Neural cell (in vitro differentiated cells): ENCODE measurements around the gene ACAP1. TPM values are rescaled to one million over a fixed set of nuclear protein-coding genes. Genes with fewer than 3 reads are reported as not detected.

Experiments
- H2AFZ ChIP-seq: fragments of 200-600, 300-800 bp; sonication (generic), shearing (Covaris generic); 2 replicates; pipeline ENCODE4 v1.6.0; 2014; ENCODE audit warnings: low read depth, mild to moderate bottlenecking, antibody characterized with exemption, low read length, moderate library complexity
- H3F3A ChIP-seq: fragments of 200-600 bp; shearing (Covaris generic); 2 replicates; pipeline ENCODE4 v1.6.1; 2016; ENCODE audit warnings: mild to moderate bottlenecking, moderate library complexity, mixed read lengths, antibody characterized with exemption, low read length; ENCODE audit not compliant: insufficient read depth, poor library complexity, severe bottlenecking
- H3K27ac ChIP-seq: fragments of 200-600, 300-800 bp; sonication (generic), shearing (Covaris generic); 2 replicates; pipeline ENCODE4 v1.5.1; 2014; ENCODE audit warnings: mild to moderate bottlenecking, low read length, moderate library complexity
- H3K27me3 ChIP-seq: fragments of 300-800, 200-600 bp; sonication (generic), shearing (Covaris generic); 2 replicates; pipeline ENCODE4 v1.6.0; 2014; ENCODE audit warnings: mild to moderate bottlenecking, low read depth, low read length, moderate library complexity; ENCODE audit not compliant: insufficient read depth
- H3K36me3 ChIP-seq: fragments of 300-800, 200-600 bp; sonication (generic), shearing (Covaris generic); 2 replicates; pipeline ENCODE4 v1.5.1; 2014; ENCODE audit warnings: mild to moderate bottlenecking, antibody characterized with exemption, low read length, moderate library complexity; ENCODE audit not compliant: insufficient read depth
- H3K4me2 ChIP-seq: fragments of 300-800, 200-600 bp; sonication (generic), shearing (Covaris generic); 2 replicates; pipeline ENCODE4 v1.6.0; 2014; ENCODE audit warnings: mild to moderate bottlenecking, low read length
- H3K4me3 ChIP-seq: fragments of 300-800, 200-600 bp; sonication (generic), shearing (Covaris generic); 2 replicates; pipeline ENCODE4 v1.5.1; 2014; ENCODE audit warnings: mild to moderate bottlenecking, low read length, moderate library complexity
- H3K79me2 ChIP-seq: fragments of 200-600 bp; shearing (Covaris generic); replicated peaks from 2 replicates; pipeline ENCODE4 v1.6.0; 2014; ENCODE audit warnings: mild to moderate bottlenecking, low read length, moderate library complexity; ENCODE audit not compliant: insufficient read depth
- H3K9ac ChIP-seq: fragments of 300-800, 200-600 bp; sonication (generic), shearing (Covaris generic); 2 replicates; pipeline ENCODE4 v1.6.1; 2016; ENCODE audit warnings: mild to moderate bottlenecking, low read length, mixed read lengths
- H3K9me2 ChIP-seq: fragments of 200-600 bp; shearing (Covaris generic); 2 replicates; pipeline ENCODE4 v1.6.1; 2016; ENCODE audit warnings: mild to moderate bottlenecking, low read length, mixed read lengths; ENCODE audit not compliant: insufficient read depth
- H3K9me3 ChIP-seq: fragments of 200-600, 300-800 bp; sonication (generic), shearing (Covaris generic); 2 replicates; pipeline ENCODE4 v1.6.1; 2016; ENCODE audit warnings: mild to moderate bottlenecking, mixed run types, low read length, moderate library complexity, mixed read lengths
- H4K20me1 ChIP-seq: fragments of 200-600 bp; shearing (Covaris generic); 2 replicates; pipeline ENCODE4 v1.6.1; 2016; ENCODE audit warnings: mild to moderate bottlenecking, mixed run types; ENCODE audit not compliant: insufficient read depth
- CTCF ChIP-seq: fragments of 450-650 bp; IDR thresholded peaks from 2 replicates; pipeline ENCODE4 v1.5.1; 2014; ENCODE audit warnings: antibody characterized with exemption, mild to moderate bottlenecking, moderate library complexity; ENCODE audit not compliant: poor library complexity, severe bottlenecking
- EP300 ChIP-seq: fragments of 450-650 bp; conservative IDR thresholded peaks from 2 replicates; pipeline ENCODE4 v1.6.1; 2014; ENCODE audit warnings: antibody characterized with exemption, mild to moderate bottlenecking, moderate library complexity; ENCODE audit not compliant: poor library complexity, severe bottlenecking
- EZH2 ChIP-seq: fragments of 200-600, 300-800 bp; shearing (Covaris generic), sonication (generic); IDR thresholded peaks from 2 replicates; pipeline ENCODE4 v1.6.1; 2014; ENCODE audit warnings: antibody characterized with exemption, low read length, borderline replicate concordance, mild to moderate bottlenecking; ENCODE audit not compliant: insufficient read depth, poor library complexity, severe bottlenecking
- MXI1 ChIP-seq: fragments of 450-650 bp; conservative IDR thresholded peaks from 2 replicates; pipeline ENCODE4 v1.6.1; 2014; ENCODE audit warnings: antibody characterized with exemption, mild to moderate bottlenecking; ENCODE audit not compliant: poor library complexity, severe bottlenecking
- POLR2AphosphoS5 ChIP-seq: IDR thresholded peaks from 2 replicates; pipeline ENCODE4 v1.6.1; 2012
- RAD21 ChIP-seq: fragments of 450-650 bp; conservative IDR thresholded peaks from 2 replicates; pipeline ENCODE4 v1.6.1; 2014; ENCODE audit warnings: antibody characterized with exemption, mild to moderate bottlenecking, moderate library complexity
- REST ChIP-seq: IDR thresholded peaks from 2 replicates; pipeline ENCODE4 v1.6.1; 2012; ENCODE audit warnings: borderline replicate concordance
- SMC3 ChIP-seq: fragments of 450-650 bp; conservative IDR thresholded peaks from 2 replicates; pipeline ENCODE4 v1.6.1; 2014; ENCODE audit warnings: antibody characterized with exemption, mild to moderate bottlenecking, moderate library complexity; ENCODE audit not compliant: poor library complexity
- TAF1 ChIP-seq: IDR thresholded peaks from 2 replicates; pipeline ENCODE4 v1.6.1; 2012; ENCODE audit warnings: low read depth
- polyA plus RNA-seq: library from polyadenylated mRNA; depleted of rRNA; stranded (reverse); fragments of >200 nt; gene quantifications from 2 replicates; pipeline ENCODE4 v1.2.3, GENCODE V29; 2014

The ACAP1 gene
- polyA plus RNA-seq, 1 donor from 2014 or later = 0.66 TPM

- Histone ChIP-seq H4K20me1 (no peaks in the 10 kb centered on the region), H3K4me2 (no peak overlapping the region), H3K9me2 (no peaks in the 10 kb centered on the region), H2AFZ (no peak overlapping the region), H3K4me3 (no peak overlapping the region), H3K36me3 (no peaks in the 10 kb centered on the region), H3K27ac (no peak overlapping the region), H3K9ac (no peak overlapping the region), H3K9me3 (no peaks in the 10 kb centered on the region), H3F3A (no peaks in the 10 kb centered on the region), H3K27me3 (no peaks in the 10 kb centered on the region), H3K79me2 (peaks cover 3% of the 10 kb centered on the region)
- no peak for TF ChIP-seq EZH2
- peak; percentile 59 for TF ChIP-seq CTCF
- TF ChIP-seq SMC3 = peak; percentile 52
- no peak for TF ChIP-seq REST
- TF ChIP-seq POLR2AphosphoS5 = no peak
- peak; percentile 50 for TF ChIP-seq RAD21
- no peak for TF ChIP-seq MXI1
- no peak for TF ChIP-seq TAF1
- TF ChIP-seq EP300 = no peak
Measured at GRCh38 chr17:7356072-7356549, 19.8 kb downstream of the ACAP1 start.

GRCh38 chr17:7356756-7357155 lies 20.4 kb downstream of the ACAP1 start:
- H3K79me2 ChIP-seq = peaks cover 3% of the 10 kb centered on the region
- TF ChIP-seq EZH2 (no peak), SMC3 (no peak), EP300 (no peak), RAD21 (no peak), MXI1 (no peak), POLR2AphosphoS5 (no peak)
- H2AFZ ChIP-seq = no peak overlapping the region
- no peak overlapping the region for H3K27ac ChIP-seq
- no peaks in the 10 kb centered on the region for H3K9me2 ChIP-seq
- no peaks in the 10 kb centered on the region for H3K36me3 ChIP-seq
- no peaks in the 10 kb centered on the region for H4K20me1 ChIP-seq
- no peaks in the 10 kb centered on the region for H3K9me3 ChIP-seq
- H3K4me3 ChIP-seq = no peak overlapping the region
- H3F3A ChIP-seq = no peaks in the 10 kb centered on the region
- no peaks in the 10 kb centered on the region for H3K27me3 ChIP-seq
- no peak overlapping the region for H3K9ac ChIP-seq
- no peak overlapping the region for H3K4me2 ChIP-seq
